Measurements from ENCODE around the gene CRYBG3.

CRYBG3 gene

DNA sequence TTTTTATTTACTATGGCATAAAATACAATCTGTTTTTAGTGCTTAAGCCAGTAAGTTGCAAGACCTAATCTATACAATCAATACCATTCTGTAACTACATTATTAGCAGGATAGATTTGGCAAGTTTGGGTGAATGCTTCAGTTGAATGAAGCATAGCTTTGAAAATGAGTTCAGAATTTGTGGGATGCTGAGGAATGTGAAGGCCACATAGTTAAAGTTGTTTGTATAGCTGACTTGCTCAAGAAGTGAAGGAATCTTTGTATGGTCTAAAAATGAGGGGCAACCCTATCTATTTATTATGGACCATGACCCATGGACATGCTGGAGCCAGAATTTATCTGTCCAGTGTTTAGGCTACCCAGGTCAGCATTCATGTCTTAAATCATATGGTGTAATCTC, 58.5 kb downstream of the CRYBG3 start:
- no peak overlapping the region for H3K4me3 ChIP-seq (ENCODE audit: low read depth, low read length)
- no peak for DNase-seq (ENCODE audit: low read depth)
- TF ChIP-seq POLR2A (IDR thresholded peaks at IDR 0.05; ENCODE audit: extremely low read depth, insufficient read length) (no peak), CTCF (IDR thresholded peaks at IDR 0.05; ENCODE audit: low read depth, low read length) (no peak), MAX (IDR thresholded peaks at IDR 0.05; ENCODE audit: low read depth, low read length) (no peak), MYC (IDR thresholded peaks at IDR 0.05; ENCODE audit: low read depth, low read length) (no peak)

DNA sequence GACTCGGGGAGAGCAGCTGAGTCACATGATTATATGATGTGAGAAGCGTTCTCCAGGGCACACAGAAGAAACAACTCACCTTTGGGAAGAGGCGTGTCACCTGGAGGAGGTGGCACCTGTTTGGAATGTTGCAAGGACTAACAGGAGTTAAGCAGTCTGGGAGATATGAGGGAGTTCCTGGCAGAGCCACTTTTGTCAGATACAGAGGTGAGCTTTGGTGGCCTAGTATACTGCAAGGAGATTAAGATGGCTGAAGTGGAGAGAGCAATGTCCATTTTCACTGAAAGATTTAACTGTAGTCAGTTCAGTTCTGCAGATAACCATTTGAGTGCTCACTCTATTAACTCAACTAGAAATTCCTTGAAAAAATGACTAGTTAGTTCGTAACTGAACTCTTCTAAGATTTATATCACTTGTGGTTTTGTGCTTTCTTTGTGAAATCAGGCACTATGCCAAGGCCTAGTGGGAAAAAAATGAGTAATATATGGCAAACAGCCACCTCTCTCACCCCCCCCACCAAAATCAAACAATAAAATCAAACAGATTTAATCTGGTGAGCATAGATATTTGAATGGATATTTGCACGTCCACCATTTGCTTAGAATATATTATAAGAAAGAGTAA, 61.3 kb downstream of the CRYBG3 start:
- no peak overlapping the region for H3K4me3 ChIP-seq (ENCODE audit: low read depth, low read length)

DNA sequence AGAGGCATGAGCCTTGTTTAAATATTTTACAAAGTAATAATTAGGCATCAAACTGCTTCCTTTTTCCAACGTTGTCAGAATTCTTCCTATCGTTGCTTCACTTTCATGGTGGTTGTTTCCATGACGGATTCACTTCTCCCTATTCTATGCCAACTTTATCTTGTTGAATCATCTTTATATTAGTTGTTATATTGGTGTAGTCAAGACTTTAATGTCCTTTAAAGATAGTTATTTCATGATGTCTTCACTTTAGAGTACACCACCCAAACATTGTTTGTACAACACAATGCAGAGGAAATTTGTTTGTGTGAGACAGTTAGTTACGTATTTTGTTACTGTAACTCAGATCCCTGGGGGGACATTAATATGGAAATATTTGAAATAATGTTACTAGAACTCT, 61.9 kb downstream of the CRYBG3 start:
- no peak for DNase-seq (ENCODE audit: low read depth)
- H3K4me3 ChIP-seq (ENCODE audit: low read depth, low read length) = no peak overlapping the region
- TF ChIP-seq POLR2A (IDR thresholded peaks at IDR 0.05; ENCODE audit: extremely low read depth, insufficient read length) (no peak), CTCF (IDR thresholded peaks at IDR 0.05; ENCODE audit: low read depth, low read length) (no peak), MAX (IDR thresholded peaks at IDR 0.05; ENCODE audit: low read depth, low read length) (no peak), MYC (IDR thresholded peaks at IDR 0.05; ENCODE audit: low read depth, low read length) (no peak)

More for the DNA sequence above, 61.3 kb downstream of the CRYBG3 start:
- no peak for DNase-seq (ENCODE audit: low read depth)
- TF ChIP-seq MYC (IDR thresholded peaks at IDR 0.05; ENCODE audit: low read depth, low read length) = no peak
- TF ChIP-seq POLR2A (IDR thresholded peaks at IDR 0.05; ENCODE audit: extremely low read depth, insufficient read length) = no peak
- no peak for TF ChIP-seq MAX (IDR thresholded peaks at IDR 0.05; ENCODE audit: low read depth, low read length)
- TF ChIP-seq CTCF (IDR thresholded peaks at IDR 0.05; ENCODE audit: low read depth, low read length) = no peak

DNA sequence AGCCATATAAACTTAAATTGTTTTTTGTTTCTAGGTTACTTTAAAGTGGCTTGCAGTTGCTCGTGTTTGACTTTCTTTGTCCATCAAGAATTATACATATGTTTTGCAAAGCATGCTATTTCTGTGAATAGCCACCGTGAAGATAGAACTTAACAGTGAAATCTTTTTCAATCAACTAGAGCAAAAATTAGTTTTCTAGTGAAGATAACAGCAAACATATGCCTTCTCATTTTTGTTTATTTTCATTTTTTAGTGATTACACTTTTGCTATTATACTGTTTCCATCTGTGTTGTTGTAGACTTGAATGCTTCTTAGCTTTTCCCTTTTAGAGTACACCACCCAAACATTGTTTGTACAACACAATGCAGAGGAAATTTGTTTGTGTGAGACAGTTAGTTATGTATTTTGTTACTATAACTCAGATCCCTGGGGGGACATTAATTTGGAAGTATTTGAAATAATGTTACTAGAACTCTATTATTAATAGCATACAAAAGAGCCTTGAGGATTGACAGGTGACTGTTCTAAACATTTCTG, 62.8 kb downstream of the CRYBG3 start:
- no peak for TF ChIP-seq MYC (IDR thresholded peaks at IDR 0.05; ENCODE audit: low read depth, low read length)
- no peak for TF ChIP-seq CTCF (IDR thresholded peaks at IDR 0.05; ENCODE audit: low read depth, low read length)
- no peak for TF ChIP-seq POLR2A (IDR thresholded peaks at IDR 0.05; ENCODE audit: extremely low read depth, insufficient read length)
- TF ChIP-seq MAX (IDR thresholded peaks at IDR 0.05; ENCODE audit: low read depth, low read length) = no peak
- DNase-seq (ENCODE audit: low read depth) = no peak
- no peak overlapping the region for H3K4me3 ChIP-seq (ENCODE audit: low read depth, low read length)

DNA sequence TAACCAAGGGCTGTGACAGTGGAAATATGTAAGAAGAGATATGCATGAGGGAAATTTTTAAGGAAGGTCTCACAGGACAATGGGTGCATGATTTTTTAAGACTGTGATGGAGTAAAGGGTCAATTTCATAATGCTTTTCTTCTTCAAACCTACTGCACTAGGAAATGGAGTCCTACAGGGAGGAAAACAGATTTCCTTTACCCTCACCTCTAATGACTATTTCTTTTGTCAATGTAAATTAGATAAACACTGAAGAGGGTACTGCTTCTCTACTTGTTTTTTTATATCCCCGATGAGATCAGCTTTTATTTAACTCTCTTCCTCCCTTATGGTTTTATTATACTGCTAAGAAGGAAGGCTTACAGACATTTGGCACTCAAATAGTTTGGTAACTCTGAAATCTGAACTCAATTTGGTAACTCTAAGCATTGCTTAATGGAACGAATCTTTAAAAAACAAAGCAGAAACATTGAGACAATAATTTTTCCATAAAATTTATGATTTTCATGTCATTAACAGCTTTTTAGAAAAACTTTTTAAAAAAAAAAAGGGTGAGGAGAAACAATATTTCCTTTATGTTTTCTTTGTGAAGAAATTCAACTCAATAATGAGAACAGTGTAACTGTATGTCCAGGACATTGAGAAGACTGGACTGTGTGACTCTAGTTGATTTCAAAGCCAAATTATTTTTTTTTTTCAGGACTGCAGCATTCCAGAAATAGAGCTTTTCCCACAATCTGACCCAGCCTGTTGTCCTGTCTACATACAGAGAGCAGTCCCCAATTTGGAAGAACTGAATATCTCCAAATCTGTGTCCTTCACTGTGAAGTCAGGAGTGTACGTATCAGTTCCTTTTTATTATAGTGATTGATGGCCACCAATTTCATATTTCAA, 64.4 kb downstream of the CRYBG3 start:
- H3K4me3 ChIP-seq (ENCODE audit: low read depth, low read length) = no peak overlapping the region
- no peak for TF ChIP-seq POLR2A (IDR thresholded peaks at IDR 0.05; ENCODE audit: extremely low read depth, insufficient read length)
- no peak for TF ChIP-seq MAX (IDR thresholded peaks at IDR 0.05; ENCODE audit: low read depth, low read length)
- TF ChIP-seq CTCF (IDR thresholded peaks at IDR 0.05; ENCODE audit: low read depth, low read length) = no peak
- TF ChIP-seq MYC (IDR thresholded peaks at IDR 0.05; ENCODE audit: low read depth, low read length) = no peak
- no peak for DNase-seq (ENCODE audit: low read depth)
